Measurements from ENCODE around the gene PI4KA.

GRCh38 chr22:20881869-20882815 is 23.5 kb upstream of the PI4KA start:
- TF ChIP-seq TAF1 (IDR thresholded peaks at IDR 0.05; ENCODE audit: borderline replicate concordance, low read depth, low read length) (no peak), POLR2A (IDR thresholded peaks at IDR 0.05; ENCODE audit: low read depth, low read length) (no peak), POLR2AphosphoS5 (IDR thresholded peaks at IDR 0.05; ENCODE audit: low read depth, low read length) (no peak)

All from GM12892 (cell line).